Measurements from ENCODE around the gene DNTT.

DNTT gene

GRCh38 chr10:96304230-96304629 is at the start of gene DNTT:
Gene DNTT, plus strand, starts transcription at chr10:96304434. Its CDS starts 64 bp downstream, at chr10:96304498.
- DNase-seq (ENCODE audit: low spot score), result no peak

DNA sequence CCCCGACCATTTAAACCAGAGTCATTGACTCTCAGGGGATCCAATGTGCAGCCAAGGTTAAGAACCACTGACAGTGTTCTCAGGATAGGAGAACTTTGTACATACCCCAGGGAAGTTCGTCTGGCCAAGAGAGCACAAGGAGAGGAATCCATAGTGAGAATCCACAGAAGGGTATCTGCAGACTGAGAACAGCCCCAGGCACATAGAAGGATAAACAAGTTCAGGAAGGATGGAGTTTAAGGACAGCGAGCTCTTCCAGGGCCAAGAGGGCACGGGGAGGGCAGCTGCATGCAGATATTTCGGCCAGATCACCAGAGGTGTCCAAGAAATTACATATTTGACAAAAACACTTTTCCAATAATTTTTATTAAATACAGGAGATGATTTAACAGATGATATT is 49.3 kb upstream of the DNTT start:
- no peak for DNase-seq (ENCODE audit: low spot score)

DNA sequence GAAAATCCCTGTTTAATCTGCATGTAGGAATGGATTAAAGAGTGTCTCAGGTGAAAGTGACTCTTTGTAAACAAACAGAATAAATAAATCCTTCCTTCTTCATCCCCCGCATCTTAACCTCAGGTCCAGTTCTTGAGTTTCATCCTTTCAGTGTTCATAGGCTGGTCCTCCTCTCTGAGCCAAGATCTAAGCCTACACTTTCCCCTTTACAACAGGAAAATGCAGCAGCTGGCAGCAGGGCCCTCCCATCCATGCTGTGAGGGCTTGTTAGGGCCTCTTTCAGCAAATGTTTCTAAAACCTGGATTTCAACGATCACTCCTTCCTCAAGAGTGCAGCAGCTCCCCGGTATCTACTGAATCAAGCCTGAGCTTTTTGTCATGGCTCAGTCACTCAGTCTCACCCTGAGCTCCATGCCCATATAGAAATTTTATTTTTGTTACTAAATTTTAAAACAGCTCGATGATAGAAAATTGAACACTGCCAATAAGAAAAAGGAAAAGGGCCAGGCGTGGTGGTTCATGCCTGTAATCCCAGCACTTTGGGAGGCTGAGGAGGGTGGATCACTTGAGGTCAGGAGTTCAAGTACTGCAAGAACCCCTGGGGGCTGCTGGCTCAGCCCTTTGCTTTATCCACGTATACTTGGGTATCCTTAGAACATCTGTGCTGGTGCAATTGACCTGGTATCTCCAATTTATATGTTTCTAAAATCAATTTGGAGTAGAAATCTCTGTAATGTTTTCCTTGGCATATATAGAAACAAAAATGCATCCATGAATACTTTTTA is 48.5 kb upstream of the DNTT start:
- DNase-seq (ENCODE audit: low spot score), result no peak

- DNase-seq (ENCODE audit: low spot score), result no peak
Observed at GRCh38 chr10:96257944-96258343, 46.3 kb upstream of the DNTT start.

- DNase-seq (ENCODE audit: low spot score), result no peak
Observed at GRCh38 chr10:96259150-96259549, 45.1 kb upstream of the DNTT start.

GRCh38 chr10:96260014-96260413 is 44.2 kb upstream of the DNTT start:
- DNase-seq (ENCODE audit: low spot score), result no peak

DNA sequence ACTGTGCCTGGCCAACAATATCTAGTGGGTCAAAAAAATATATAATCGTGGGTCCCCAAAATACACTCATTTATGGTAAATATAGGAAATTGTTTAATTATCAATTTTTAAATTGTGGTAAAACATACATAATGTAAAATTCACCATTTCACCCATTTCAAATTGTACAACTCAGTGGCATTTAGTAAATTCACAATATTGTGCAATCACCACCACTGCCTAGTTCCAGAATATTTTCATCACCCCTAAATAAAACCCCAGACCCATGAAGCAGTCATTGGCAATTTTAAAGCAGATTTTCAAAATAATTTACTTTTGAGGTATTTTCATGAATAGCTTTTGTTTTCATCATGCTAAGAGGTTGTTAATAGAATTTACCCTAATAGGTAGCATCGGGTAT is 43.1 kb upstream of the DNTT start:
- no peak for DNase-seq (ENCODE audit: low spot score)

GRCh38 chr10:96261930-96262329 is 42.3 kb upstream of the DNTT start:
- no peak for DNase-seq (ENCODE audit: low spot score)

DNA sequence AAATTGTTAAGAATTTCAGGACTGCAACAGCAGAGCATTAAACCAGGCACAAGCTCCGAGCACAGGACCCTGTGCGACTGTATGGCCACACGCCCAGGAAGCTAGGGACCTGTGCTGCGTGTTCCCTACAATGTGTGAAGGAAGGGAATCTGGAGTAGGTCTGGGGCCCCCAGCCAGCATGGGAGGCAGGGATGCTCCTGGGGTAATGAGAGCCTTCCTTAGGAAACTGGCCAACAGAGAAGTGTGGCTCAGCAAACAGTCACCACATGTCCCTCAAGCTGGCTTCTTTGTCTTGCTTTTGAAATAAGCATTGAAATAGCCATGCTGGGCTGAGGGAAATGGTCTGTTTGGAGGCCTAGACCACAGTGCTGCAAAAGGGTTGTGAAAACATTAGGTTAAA is 41.1 kb upstream of the DNTT start:
- DNase-seq (ENCODE audit: low spot score), result no peak

- no peak for DNase-seq (ENCODE audit: low spot score)
Observed at GRCh38 chr10:96263669-96264068, 40.6 kb upstream of the DNTT start.

GRCh38 chr10:96264938-96265337 is 39.3 kb upstream of the DNTT start:
- no peak for DNase-seq (ENCODE audit: low spot score)

- no peak for DNase-seq (ENCODE audit: low spot score)
Observed at GRCh38 chr10:96266118-96266770, 38.0 kb upstream of the DNTT start.

DNA sequence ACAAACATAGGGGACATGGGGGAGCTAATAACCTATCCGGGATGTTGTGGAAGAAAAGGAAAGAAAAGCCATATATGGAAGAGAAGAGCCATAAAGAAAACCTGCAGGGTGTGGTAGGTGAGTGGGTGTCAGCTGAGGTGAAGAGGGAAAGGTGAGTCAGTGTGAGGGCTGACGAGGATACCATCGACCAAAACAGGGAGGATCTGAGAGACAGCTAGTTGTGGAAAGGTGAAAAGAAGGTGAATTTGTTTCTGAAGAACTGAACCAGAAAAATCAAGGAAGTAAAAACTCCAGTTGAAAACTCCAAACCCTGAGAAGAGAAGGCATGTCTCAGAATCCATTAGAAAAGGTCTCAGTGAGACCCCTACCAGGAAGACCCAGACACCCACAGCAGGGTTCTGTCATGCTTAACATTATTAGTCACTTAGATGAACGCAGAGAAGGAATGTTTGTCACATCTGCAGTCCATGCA is 37.0 kb upstream of the DNTT start:
- DNase-seq (ENCODE audit: low spot score), result no peak

GRCh38 chr10:96268341-96268909 is 35.8 kb upstream of the DNTT start:
- DNase-seq (ENCODE audit: low spot score), result no peak

DNA sequence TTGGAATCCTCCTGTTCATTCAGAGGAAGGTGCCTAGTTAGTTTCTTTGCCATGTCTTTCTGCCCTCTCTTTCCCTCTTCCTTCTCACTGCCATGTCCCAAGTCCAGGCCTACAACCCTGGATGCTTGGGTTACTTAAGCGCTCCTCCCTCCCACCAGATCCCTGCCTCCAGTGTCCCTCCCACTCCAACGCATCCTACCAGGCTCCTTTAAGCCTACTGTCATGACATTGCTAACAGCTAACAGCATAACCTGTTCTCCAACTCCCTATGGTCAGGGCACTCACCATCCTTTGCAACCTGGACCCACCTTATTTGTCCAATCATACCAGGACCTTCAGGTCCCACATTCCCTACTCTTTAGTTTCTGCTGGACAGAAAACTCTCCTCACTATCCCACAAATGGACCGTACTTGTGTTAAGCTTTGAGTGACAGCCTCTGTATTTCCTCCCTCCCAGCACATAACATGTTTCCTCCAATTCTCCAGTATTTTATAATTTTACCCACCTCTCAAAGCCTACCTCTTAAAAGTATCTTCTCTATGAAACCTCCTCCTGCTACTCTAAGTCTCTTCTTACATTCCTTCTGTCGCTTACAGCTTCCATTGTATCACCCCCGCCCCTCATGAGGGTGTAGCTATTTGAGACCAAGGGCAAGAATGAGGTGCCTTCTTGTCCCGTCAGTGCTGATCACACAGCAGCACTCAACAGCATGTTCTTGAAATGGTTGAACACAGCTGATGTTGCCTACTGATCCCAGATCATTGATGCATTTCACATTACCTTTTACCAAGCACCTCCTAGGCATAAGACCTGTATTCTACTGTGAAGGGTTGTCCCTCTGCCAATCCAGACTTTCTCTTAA is 34.6 kb upstream of the DNTT start:
- DNase-seq (ENCODE audit: low spot score), result no peak

DNA sequence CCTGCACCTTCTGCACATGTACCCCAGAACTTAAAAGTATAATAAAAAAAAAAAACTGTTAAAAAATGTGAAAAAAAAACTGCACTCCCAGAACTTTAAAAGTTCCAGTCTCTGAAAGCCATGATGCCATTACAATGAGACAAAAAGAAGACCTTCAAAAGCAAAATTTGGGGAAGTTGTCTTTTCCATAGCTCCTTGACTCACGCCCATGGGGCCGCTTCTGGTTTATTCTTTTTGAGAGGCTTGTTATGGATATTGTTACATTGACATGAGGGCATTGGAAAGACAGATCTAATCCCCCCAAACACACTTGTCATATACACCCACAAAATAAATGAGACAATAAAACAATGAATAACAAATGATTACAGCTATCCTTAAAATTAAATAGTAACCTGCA is 33.7 kb upstream of the DNTT start:
- DNase-seq (ENCODE audit: low spot score), result no peak

DNA sequence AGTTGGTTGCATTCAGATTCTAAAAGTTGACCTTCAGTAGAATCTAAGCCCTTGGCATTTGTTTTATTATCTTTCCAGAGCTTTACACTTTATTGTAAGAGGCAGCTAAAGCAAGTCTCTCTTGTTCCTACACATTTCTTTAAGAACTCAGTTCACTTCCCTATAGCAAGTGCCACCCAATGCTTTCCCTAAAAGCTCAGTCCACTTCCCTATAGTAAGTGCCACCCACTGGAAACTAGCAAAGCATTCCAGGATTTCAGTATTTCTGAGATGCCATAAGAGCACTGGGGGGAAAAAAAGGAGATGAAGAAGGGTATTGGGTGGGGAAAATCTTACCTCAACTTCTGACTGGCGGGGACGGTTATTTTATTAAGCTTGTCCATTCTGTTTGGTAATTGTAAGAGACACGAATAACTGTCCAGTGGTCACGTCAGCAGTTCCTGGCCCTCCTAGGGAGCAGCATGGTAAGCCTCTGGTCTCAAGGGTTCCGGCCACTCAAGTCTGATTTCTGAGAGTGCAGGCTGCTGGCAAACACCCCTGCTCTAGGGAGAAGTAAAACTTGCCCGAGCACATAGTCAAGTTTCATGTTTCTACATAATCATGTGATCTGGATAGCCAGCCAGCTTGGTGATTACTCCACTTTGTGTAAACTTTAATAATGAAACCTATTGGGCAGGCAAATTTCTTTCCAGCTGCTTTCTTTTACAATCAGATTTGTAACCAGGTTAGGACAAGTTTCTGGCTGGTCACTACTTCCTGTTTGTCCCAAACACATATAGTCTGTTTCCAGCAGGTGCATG is 33.0 kb upstream of the DNTT start, which contains the start of gene BLNK:
Gene BLNK, minus strand, starts transcription at position 554 of the 800 bp plus-strand sequence. Its CDS starts 171 bp downstream, at position 383.
- DNase-seq (ENCODE audit: low spot score), result no peak

- no peak for DNase-seq (ENCODE audit: low spot score)
Observed at GRCh38 chr10:96272316-96273280, 31.6 kb upstream of the DNTT start.

DNA sequence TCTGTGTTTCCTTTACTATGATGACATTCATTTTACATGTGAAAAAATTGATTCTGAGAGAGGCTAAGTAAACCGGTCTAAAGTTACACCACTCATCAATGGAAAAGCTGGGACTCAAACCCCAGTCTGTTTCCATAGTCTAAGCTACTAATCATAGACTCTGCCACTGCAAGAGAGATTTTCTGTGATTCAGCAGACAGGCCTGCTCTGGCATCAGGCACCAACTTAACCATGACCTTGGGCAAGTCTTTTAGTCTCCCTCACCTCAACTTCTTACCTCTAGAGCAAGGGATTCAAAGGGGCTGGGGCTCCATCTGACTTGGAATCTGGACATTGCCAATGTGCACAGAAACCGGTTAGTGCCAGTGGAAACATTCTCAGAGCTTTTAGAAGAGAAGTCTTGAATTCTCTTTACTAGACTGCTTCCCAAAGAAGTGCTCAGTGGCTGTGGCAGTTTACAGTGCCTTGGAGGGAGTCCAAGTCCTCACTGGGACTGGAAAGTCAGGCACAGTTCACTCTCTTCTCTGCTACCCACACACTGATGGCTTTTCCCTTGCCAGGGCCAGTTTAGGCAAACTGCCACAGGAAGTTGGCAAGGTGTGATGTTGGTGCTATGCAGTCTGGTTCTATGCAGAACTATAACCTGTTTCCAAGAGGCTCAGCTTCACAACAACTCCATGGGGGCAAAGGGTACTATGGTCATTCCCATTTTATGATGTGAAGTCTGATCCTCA is 28.4 kb upstream of the DNTT start:
- no peak for DNase-seq (ENCODE audit: low spot score)
